Lung (tissue), 12 donors: Measurements from ENCODE around the gene BRCA2. TPM values are rescaled to one million over a fixed set of nuclear protein-coding genes. Genes with fewer than 3 reads are reported as not detected.

Experiments
- ATAC-seq: fragments of 200-7000 bp; cut with Tn5 transposase; one replicate; pipeline ENCODE4 v1.9.1; 2020; ENCODE audit warnings: moderate number of reproducible peaks; ENCODE audit not compliant: insufficient read depth, low FRiP score
- DNase-seq, 3 donors: peaks; one replicate each; pipeline ENCODE4 v3.0.0-alpha.2; 2013 to 2017
- H3K27ac ChIP-seq, 2 donors: one replicate each; pipeline ENCODE4 v1.5.1; 2013; ENCODE audit warnings: mild to moderate bottlenecking in 2 of 2, moderate library complexity in 2 of 2, control low read depth in 1 of 2, inconsistent platforms in 1 of 2, low read depth in 1 of 2, low read length in 1 of 2
- H3K27me3 ChIP-seq, 3 donors: one replicate each; pipeline ENCODE4 v1.5.1; 2013; ENCODE audit warnings: low read length in 2 of 3; ENCODE audit not compliant: control insufficient read depth in 3 of 3, insufficient read depth in 3 of 3
- H3K36me3 ChIP-seq, 4 donors: one replicate each; pipeline ENCODE4 v1.5.1; 2013; ENCODE audit warnings: low read length in 4 of 4, mild to moderate bottlenecking in 1 of 4, moderate library complexity in 1 of 4; ENCODE audit not compliant: control insufficient read depth in 4 of 4, insufficient read depth in 4 of 4
- H3K4me1 ChIP-seq, 5 donors: one replicate each; pipeline ENCODE4 v1.5.1; 2013; ENCODE audit warnings: low read length in 5 of 5, mild to moderate bottlenecking in 2 of 5, moderate library complexity in 1 of 5; ENCODE audit not compliant: control insufficient read depth in 5 of 5, insufficient read depth in 5 of 5
- H3K4me3 ChIP-seq: one replicate; pipeline ENCODE4 v1.5.1; 2013; ENCODE audit warnings: mild to moderate bottlenecking, control low read depth, moderate library complexity
- H3K9ac ChIP-seq, 2 donors: one replicate each; pipeline ENCODE4 v1.5.1; 2013; ENCODE audit warnings: low read length in 2 of 2, control low read depth in 1 of 2; ENCODE audit not compliant: insufficient read depth in 1 of 2
- H3K9me3 ChIP-seq, 4 donors: one replicate each; pipeline ENCODE4 v1.5.1; 2013; ENCODE audit warnings: low read length in 3 of 4, mild to moderate bottlenecking in 1 of 4, moderate library complexity in 1 of 4; ENCODE audit not compliant: control insufficient read depth in 4 of 4, insufficient read depth in 3 of 4
- CTCF ChIP-seq: IDR thresholded peaks from 2 replicates; pipeline ENCODE4 v1.5.1; 2012; ENCODE audit warnings: mild to moderate bottlenecking; ENCODE audit errors: control extremely low read depth, extremely low read depth
- WGBS, 2 donors: extraction: QIAGEN DNeasy Blood & Tissue Kit; methylation state at CpG; one replicate each; pipeline ENCODE4 v1.1.7; 2013; 5-methylcytosine and 5-hydroxymethylcytosine counted together
- polyA plus RNA-seq, 2 donors: library from polyadenylated mRNA; stranded (reverse); fragments of 200-250 nt; gene quantifications; one replicate each; pipeline ENCODE4 v1.2.1, GENCODE V29; 2013
- total RNA-seq, 2 donors: library from RNA; depleted of rRNA in 1 of 2; stranded (reverse); fragments of >200 nt in 1 of 2; gene quantifications; one replicate each; pipeline ENCODE4 v1.2.1, GENCODE V29; 2014 to 2021
- donor health status: control.
- donor health status: control.
- donor health status: Bipolar disorder and iron deficiency.
- donor health status: healthy.
- donor health status: DM: yes; HTN: yes; CAD: no.

The BRCA2 gene
- total and polyA plus RNA-seq, 4 donors = 0.85 to 12.8 (median 2.4) TPM

GRCh38 chr13:32362574-32362973 is 47.3 kb downstream of the BRCA2 start:
- H3K9me3 ChIP-seq = peaks cover 0 to 2% (median 0%) of the 10 kb centered on the region in 4 donors
- no peak overlapping the region for H3K27ac ChIP-seq
- ATAC-seq = no peak
- no peak overlapping the region for H3K4me3 ChIP-seq
- no peaks in the 10 kb centered on the region for H3K27me3 ChIP-seq
- peaks cover 0 to 2% (median 0%) of the 10 kb centered on the region in 4 donors for H3K36me3 ChIP-seq
- WGBS, 2 donors = 28 to 66% methylated on average over 2 of the region's 2 CpGs
- no peaks in the 10 kb centered on the region for H3K4me1 ChIP-seq
- H3K9ac ChIP-seq = no peak overlapping the region
- DNase-seq = no peak
- no peak for TF ChIP-seq CTCF

GRCh38 chr13:32370805-32371204 is 55.5 kb downstream of the BRCA2 start:
- no peak overlapping the region for H3K9ac ChIP-seq
- no peaks in the 10 kb centered on the region for H3K36me3 ChIP-seq
- ATAC-seq (no peak), DNase-seq (no peak)
- H3K27me3 ChIP-seq = no peaks in the 10 kb centered on the region
- TF ChIP-seq CTCF = no peak
- no peaks in the 10 kb centered on the region for H3K4me1 ChIP-seq
- H3K9me3 ChIP-seq = no peaks in the 10 kb centered on the region
- 91 to 95% methylated on average over 2 of the region's 2 CpGs for WGBS, 2 donors
- H3K27ac ChIP-seq = no peak overlapping the region
- H3K4me3 ChIP-seq = no peak overlapping the region

GRCh38 chr13:32376642-32377415 is 61.5 kb downstream of the BRCA2 start:
- DNase-seq (peak in 2 of 3 donors; percentile 35 to 74), ATAC-seq (no peak)
- H3K9me3 ChIP-seq = no peaks in the 10 kb centered on the region
- no peak for TF ChIP-seq CTCF
- no peak overlapping the region for H3K4me3 ChIP-seq
- WGBS, 2 donors = 72 to 81% methylated on average over 13 of the region's 13 CpGs
- no peaks in the 10 kb centered on the region for H3K4me1 ChIP-seq
- H3K9ac ChIP-seq = no peak overlapping the region
- no peak overlapping the region for H3K27ac ChIP-seq
- no peaks in the 10 kb centered on the region for H3K36me3 ChIP-seq
- H3K27me3 ChIP-seq = no peaks in the 10 kb centered on the region
